Measurements from ENCODE around the gene SP140. TPM values are rescaled to one million over a fixed set of nuclear protein-coding genes. Genes with fewer than 3 reads are reported as not detected.
A peak's percentile ranks its signal among the peaks of the same experiment; 100 is the strongest.
"Not testable (repeated sequence)": the region's sequence is repeated elsewhere in the genome, so short reads cannot be mapped to it uniquely, and the experiment has no call there.

The SP140 gene
- total and polyA plus RNA-seq, 10 donors, result 51.3 to 110 (median 71.4) TPM

DNA sequence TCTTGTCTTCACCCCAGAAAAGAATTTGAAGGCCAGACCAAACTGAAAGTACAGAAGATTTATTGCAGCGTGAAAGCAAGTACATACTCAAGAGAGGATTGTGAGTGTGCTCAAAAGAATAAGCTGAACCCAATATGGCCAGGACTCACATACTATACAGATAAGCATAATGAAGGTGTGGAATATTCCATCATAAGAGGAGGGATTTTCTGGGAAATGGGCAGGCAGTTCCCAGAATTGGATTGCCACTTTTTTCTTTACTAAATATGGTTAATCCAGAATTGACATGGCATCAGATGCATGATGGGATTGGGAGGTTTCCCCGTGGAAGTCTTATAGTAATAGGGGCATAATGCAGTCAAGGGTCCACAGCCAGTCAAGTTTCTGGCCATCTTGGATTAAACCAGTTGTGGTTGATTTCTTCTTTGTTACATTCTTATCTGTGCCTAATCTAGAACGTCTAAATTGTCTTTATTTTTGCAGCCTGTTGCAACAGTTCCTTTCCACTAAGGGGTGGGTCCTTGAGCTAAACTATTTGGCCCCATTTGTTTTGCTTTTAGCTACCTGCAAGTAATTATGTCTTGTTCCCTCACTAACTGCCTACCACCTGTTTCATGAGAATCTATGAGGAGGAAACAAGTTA lies 110.4 kb downstream of the SP140 start:
- no peak for TF ChIP-seq POLR2A (IDR thresholded peaks at IDR 0.05)
- TF ChIP-seq, protein P1, sequence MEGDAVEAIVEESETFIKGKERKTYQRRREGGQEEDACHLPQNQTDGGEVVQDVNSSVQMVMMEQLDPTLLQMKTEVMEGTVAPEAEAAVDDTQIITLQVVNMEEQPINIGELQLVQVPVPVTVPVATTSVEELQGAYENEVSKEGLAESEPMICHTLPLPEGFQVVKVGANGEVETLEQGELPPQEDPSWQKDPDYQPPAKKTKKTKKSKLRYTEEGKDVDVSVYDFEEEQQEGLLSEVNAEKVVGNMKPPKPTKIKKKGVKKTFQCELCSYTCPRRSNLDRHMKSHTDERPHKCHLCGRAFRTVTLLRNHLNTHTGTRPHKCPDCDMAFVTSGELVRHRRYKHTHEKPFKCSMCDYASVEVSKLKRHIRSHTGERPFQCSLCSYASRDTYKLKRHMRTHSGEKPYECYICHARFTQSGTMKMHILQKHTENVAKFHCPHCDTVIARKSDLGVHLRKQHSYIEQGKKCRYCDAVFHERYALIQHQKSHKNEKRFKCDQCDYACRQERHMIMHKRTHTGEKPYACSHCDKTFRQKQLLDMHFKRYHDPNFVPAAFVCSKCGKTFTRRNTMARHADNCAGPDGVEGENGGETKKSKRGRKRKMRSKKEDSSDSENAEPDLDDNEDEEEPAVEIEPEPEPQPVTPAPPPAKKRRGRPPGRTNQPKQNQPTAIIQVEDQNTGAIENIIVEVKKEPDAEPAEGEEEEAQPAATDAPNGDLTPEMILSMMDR (IDR thresholded peaks at IDR 0.05 in 8 of 11, conservative IDR thresholded peaks at IDR 0.05 in 3 of 11), result no peak
- no peak for TF ChIP-seq POLR2AphosphoS5 (IDR thresholded peaks at IDR 0.05)
- WGBS, 5 donors, result 65 to 76% (median 74%) methylated on average over 3 of the region's 3 CpGs
- no peaks in the 10 kb centered on the region for H3K27me3 ChIP-seq (replicated peaks in 1 of 7)
- DNase-seq, result no peak
- peaks cover 3 to 57% (median 32%) of the 10 kb centered on the region in 6 donors for H3K4me1 ChIP-seq
- H3K27ac ChIP-seq, result peak overlapping the region in 4 of 8 donors; percentile 30 to 68 (median 32)
- intact Hi-C loops (cut with DNase I; ENCODE audit: low total_unique reads), result no loop called here
- no peaks in the 10 kb centered on the region for H3K9me3 ChIP-seq
- H3K36me3 ChIP-seq, result peaks cover 0 to 58% (median 13%) of the 10 kb centered on the region in 6 donors
- H3K4me3 ChIP-seq, result peak overlapping the region in 1 of 8 donors; percentile 31

DNA sequence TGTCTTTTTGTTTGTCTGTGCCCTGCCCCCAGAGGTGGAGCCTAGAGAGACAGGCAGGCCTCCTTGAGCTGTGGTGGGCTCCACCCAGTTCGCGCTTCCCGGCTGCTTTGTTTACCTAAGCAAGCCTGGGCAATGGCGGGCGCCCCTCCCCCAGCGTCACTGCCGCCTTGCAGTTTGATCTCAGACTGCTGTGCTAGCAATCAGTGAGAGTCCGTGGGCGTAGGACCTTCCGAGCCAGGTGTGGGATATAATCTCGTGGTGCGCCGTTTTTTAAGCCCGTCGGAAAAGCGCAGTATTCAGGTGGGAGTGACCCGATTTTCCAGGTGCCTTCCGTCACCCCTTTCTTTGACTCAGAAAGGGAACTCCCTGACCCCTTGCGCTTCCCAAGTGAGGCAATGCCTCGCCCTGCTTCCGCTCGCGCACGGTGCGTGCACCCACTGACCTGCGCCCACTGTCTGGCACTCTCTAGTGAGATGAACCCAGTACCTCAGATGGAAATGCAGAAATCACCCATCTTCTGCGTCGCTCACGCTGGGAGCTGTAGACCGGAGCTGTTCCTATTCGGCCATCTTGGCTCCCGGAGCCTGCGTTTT lies 116.5 kb downstream of the SP140 start:
- H3K4me1 ChIP-seq; H3K27ac ChIP-seq; intact Hi-C loops (cut with DNase I; ENCODE audit: low total_unique reads); H3K27me3 ChIP-seq (replicated peaks in 1 of 7); DNase-seq; H3K4me3 ChIP-seq: not testable (repeated sequence)
- H3K9me3 ChIP-seq, result peaks cover 0 to 47% (median 36%) of the 10 kb centered on the region in 8 donors
- H3K36me3 ChIP-seq, result peaks cover 0 to 60% (median 20%) of the 10 kb centered on the region in 6 donors
- whole genome bisulfite sequencing, 5 donors, result 94 to 96% (median 95%) methylated on average over 23 to 33 of the region's 33 CpGs

- intact Hi-C loops (cut with DNase I; ENCODE audit: low total_unique reads); H3K27me3 ChIP-seq (replicated peaks in 1 of 7); DNase-seq; H3K4me3 ChIP-seq; H3K27ac ChIP-seq: not testable (repeated sequence)
- 89 to 100% (median 97%) methylated on average over 2 of the region's 2 CpGs for WGBS, 5 donors
- peaks cover 6 to 13% (median 9%) of the 10 kb centered on the region in 6 donors for H3K4me1 ChIP-seq
- peaks cover 0 to 52% (median 40%) of the 10 kb centered on the region in 8 donors for H3K9me3 ChIP-seq
- peaks cover 0 to 64% (median 20%) of the 10 kb centered on the region in 6 donors for H3K36me3 ChIP-seq
Observed at GRCh38 chr2:230343041-230343624, 117.6 kb downstream of the SP140 start.

- peaks cover 8 to 19% (median 15%) of the 10 kb centered on the region in 6 donors for H3K4me1 ChIP-seq
- DNase-seq, result no peak
- TF ChIP-seq POLR2AphosphoS5 (IDR thresholded peaks at IDR 0.05) (no peak), POLR2A (IDR thresholded peaks at IDR 0.05) (no peak)
- TF ChIP-seq, protein P1 (IDR thresholded peaks at IDR 0.05 in 8 of 11, conservative IDR thresholded peaks at IDR 0.05 in 3 of 11), result no peak
- H3K4me3 ChIP-seq, result no peak overlapping the region
- H3K27ac ChIP-seq, result no peak overlapping the region
- H3K36me3 ChIP-seq, result peaks cover 0 to 64% (median 20%) of the 10 kb centered on the region in 6 donors
- peaks cover 0 to 52% (median 40%) of the 10 kb centered on the region in 8 donors for H3K9me3 ChIP-seq
- 65 to 90% (median 88%) methylated on average over 1 of the region's 1 CpG for WGBS, 5 donors
- intact Hi-C loops (cut with DNase I; ENCODE audit: low total_unique reads), result no loop called here
- no peaks in the 10 kb centered on the region for H3K27me3 ChIP-seq (replicated peaks in 1 of 7)
Observed at GRCh38 chr2:230343747-230344146, 118.2 kb downstream of the SP140 start.

DNA sequence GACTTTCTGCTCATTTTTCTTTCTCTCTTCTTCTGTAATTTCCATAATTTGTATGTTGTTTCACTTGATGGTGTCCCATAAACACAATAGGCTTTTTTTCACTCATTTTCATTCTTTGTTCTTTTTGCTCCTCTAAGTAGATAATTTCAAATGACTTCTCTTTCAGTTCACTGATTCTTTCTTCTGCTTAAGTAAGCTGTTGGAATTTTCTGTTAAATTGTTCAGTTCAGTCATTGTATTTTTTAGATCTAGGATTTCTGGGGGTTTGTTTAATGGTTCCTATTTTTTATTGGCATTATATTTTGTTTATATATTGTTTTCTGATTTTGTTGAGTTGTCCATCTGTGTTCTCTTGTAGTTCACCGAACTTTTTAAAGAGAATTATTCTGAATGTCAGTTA lies 120.9 kb downstream of the SP140 start:
- Histone ChIP-seq H3K4me3 (no peak overlapping the region), H3K36me3 (peaks cover 0 to 65% (median 20%) of the 10 kb centered on the region in 6 donors), H3K9me3 (peaks cover 0 to 52% (median 40%) of the 10 kb centered on the region in 8 donors), H3K27ac (no peak overlapping the region), H3K27me3 (replicated peaks in 1 of 7) (no peaks in the 10 kb centered on the region), H3K4me1 (peaks cover 8 to 43% (median 20%) of the 10 kb centered on the region in 6 donors)
- TF ChIP-seq, protein P1 (IDR thresholded peaks at IDR 0.05 in 8 of 11, conservative IDR thresholded peaks at IDR 0.05 in 3 of 11), result no peak
- TF ChIP-seq POLR2A (IDR thresholded peaks at IDR 0.05), result no peak
- no peak for TF ChIP-seq POLR2AphosphoS5 (IDR thresholded peaks at IDR 0.05)
- intact Hi-C loops (cut with DNase I; ENCODE audit: low total_unique reads), result no loop called here
- 94 to 100% (median 98%) methylated on average over 1 of the region's 1 CpG for WGBS, 5 donors
- DNase-seq, result no peak

Measured in spleen (tissue), 11 donors.